H1 (cell line): ENCODE data around the gene RPP25.

Experiments used
- BCL11A ChIP-seq, 2 experiments: IDR thresholded peaks; one replicate each; pipeline ENCODE4 v1.6.1; 2011; ENCODE audit warnings: low read depth in 2 of 2, low read length in 2 of 2, mild to moderate bottlenecking in 2 of 2
- BRCA1 ChIP-seq: IDR thresholded peaks from 2 replicates; pipeline ENCODE4 v1.6.1; 2012; ENCODE audit warnings: low read depth, low read length, improper control_type of control experiment
- CEBPB ChIP-seq: IDR thresholded peaks from 2 replicates; pipeline ENCODE4 v1.6.1; 2012; ENCODE audit warnings: low read depth, low read length
- EP300 ChIP-seq, 2 experiments: IDR thresholded peaks; 1 replicate in 1 of 2; 2 replicates in 1 of 2; pipeline ENCODE4 v1.6.1; 2011 to 2012; ENCODE audit warnings: low read depth in 2 of 2, low read length in 2 of 2, mild to moderate bottlenecking in 2 of 2, borderline replicate concordance in 1 of 2, inconsistent platforms in 1 of 2, moderate library complexity in 1 of 2
- POLR2A ChIP-seq, 2 experiments: IDR thresholded peaks; 1 replicate in 1 of 2; 2 replicates in 1 of 2; pipeline ENCODE4 v1.6.1; 2011; ENCODE audit warnings: low read depth in 2 of 2, low read length in 2 of 2, mild to moderate bottlenecking in 2 of 2; ENCODE audit errors: control extremely low read depth in 1 of 2
- POLR2AphosphoS5 ChIP-seq: IDR thresholded peaks from 2 replicates; pipeline ENCODE4 v1.6.1; 2011; ENCODE audit warnings: low read depth, low read length
- RAD21 ChIP-seq, 2 experiments: IDR thresholded peaks in 1 of 2; conservative IDR thresholded peaks in 1 of 2; 2 replicates each; pipeline ENCODE4 v1.6.1; 2011; ENCODE audit warnings: low read depth in 2 of 2, low read length in 2 of 2, improper control_type of control experiment in 1 of 2, inconsistent platforms in 1 of 2, mild to moderate bottlenecking in 1 of 2, moderate library complexity in 1 of 2
- RFX5 ChIP-seq: IDR thresholded peaks from 2 replicates; pipeline ENCODE4 v1.6.1; 2011; ENCODE audit warnings: low read depth, low read length, improper control_type of control experiment, borderline replicate concordance
- SP1 ChIP-seq: IDR thresholded peaks from 2 replicates; pipeline ENCODE4 v1.6.1; 2011; ENCODE audit warnings: low read depth, low read length
- SUZ12 ChIP-seq: fragments of 200-600 bp; sonication (generic); IDR thresholded peaks from 2 replicates; pipeline ENCODE4 v1.6.1; 2012; ENCODE audit warnings: mild to moderate bottlenecking, inconsistent platforms, low read length, moderate library complexity, mixed read lengths
- TCF12 ChIP-seq: IDR thresholded peaks from 2 replicates; pipeline ENCODE4 v1.6.1; 2011; ENCODE audit warnings: low read depth, mild to moderate bottlenecking, low read length
- YY1 ChIP-seq: IDR thresholded peaks from 2 replicates; pipeline ENCODE4 v1.6.1; 2011; ENCODE audit warnings: low read depth, mild to moderate bottlenecking, low read length
- TF ChIP-seq, protein P1 (sequence below), 3 experiments: IDR thresholded peaks; 1 replicate in 2 of 3; 2 replicates in 1 of 3; pipeline versions ENCODE4 v1.5.1 to v1.6.1; 2011; ENCODE audit warnings: low read length in 3 of 3, mild to moderate bottlenecking in 3 of 3, inconsistent platforms in 2 of 3, low read depth in 1 of 3, moderate library complexity in 1 of 3; ENCODE audit not compliant: insufficient read depth in 1 of 3; ENCODE audit errors: control extremely low read depth in 1 of 3

GRCh38 chr15:75001310-75001709 is 44.7 kb upstream of the RPP25 start:
- TF ChIP-seq, protein P1, sequence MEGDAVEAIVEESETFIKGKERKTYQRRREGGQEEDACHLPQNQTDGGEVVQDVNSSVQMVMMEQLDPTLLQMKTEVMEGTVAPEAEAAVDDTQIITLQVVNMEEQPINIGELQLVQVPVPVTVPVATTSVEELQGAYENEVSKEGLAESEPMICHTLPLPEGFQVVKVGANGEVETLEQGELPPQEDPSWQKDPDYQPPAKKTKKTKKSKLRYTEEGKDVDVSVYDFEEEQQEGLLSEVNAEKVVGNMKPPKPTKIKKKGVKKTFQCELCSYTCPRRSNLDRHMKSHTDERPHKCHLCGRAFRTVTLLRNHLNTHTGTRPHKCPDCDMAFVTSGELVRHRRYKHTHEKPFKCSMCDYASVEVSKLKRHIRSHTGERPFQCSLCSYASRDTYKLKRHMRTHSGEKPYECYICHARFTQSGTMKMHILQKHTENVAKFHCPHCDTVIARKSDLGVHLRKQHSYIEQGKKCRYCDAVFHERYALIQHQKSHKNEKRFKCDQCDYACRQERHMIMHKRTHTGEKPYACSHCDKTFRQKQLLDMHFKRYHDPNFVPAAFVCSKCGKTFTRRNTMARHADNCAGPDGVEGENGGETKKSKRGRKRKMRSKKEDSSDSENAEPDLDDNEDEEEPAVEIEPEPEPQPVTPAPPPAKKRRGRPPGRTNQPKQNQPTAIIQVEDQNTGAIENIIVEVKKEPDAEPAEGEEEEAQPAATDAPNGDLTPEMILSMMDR (IDR thresholded peaks at IDR 0.05; ENCODE audit: control extremely low read depth in 1 of 3, insufficient read depth in 1 of 3, low read depth in 1 of 3, low read length in 3 of 3) = no peak
- TF ChIP-seq RFX5 = no peak
- TF ChIP-seq RAD21 (IDR thresholded peaks at IDR 0.05 in 1 of 2, conservative IDR thresholded peaks at IDR 0.05 in 1 of 2; ENCODE audit: low read depth in 2 of 2, low read length in 2 of 2) = no peak
- no peak for TF ChIP-seq YY1
- TF ChIP-seq CEBPB = no peak
- TF ChIP-seq POLR2AphosphoS5 = no peak
- no peak for TF ChIP-seq SP1
- TF ChIP-seq POLR2A (IDR thresholded peaks at IDR 0.05; ENCODE audit: control extremely low read depth in 1 of 2, low read depth in 2 of 2, low read length in 2 of 2) = no peak
- TF ChIP-seq EP300 (IDR thresholded peaks at IDR 0.05; ENCODE audit: borderline replicate concordance in 1 of 2, low read depth in 2 of 2, low read length in 2 of 2) = no peak
- TF ChIP-seq BRCA1 = no peak
- no peak for TF ChIP-seq BCL11A (IDR thresholded peaks at IDR 0.05; ENCODE audit: low read depth in 2 of 2, low read length in 2 of 2)
- no peak for TF ChIP-seq TCF12
- TF ChIP-seq SUZ12 = no peak
